Mammary epithelial cell (primary cell): ENCODE results near the gene ASIC1.

ENCODE experiments used
- EZH2 ChIP-seq: IDR thresholded peaks from 2 replicates; pipeline ENCODE4 v1.6.1; 2012; ENCODE audit warnings: low read length, inconsistent platforms, borderline replicate concordance
- TF ChIP-seq, protein P1 (sequence below), 2 donors: IDR thresholded peaks in 1 of 2; conservative IDR thresholded peaks in 1 of 2; 2 replicates each; pipeline ENCODE4 v1.5.1; 2011 to 2012; ENCODE audit warnings: inconsistent platforms in 2 of 2, low read length in 2 of 2, mild to moderate bottlenecking in 2 of 2, control low read depth in 1 of 2, low read depth in 1 of 2; ENCODE audit not compliant: insufficient read depth in 1 of 2; ENCODE audit errors: extremely low read depth in 1 of 2

DNA sequence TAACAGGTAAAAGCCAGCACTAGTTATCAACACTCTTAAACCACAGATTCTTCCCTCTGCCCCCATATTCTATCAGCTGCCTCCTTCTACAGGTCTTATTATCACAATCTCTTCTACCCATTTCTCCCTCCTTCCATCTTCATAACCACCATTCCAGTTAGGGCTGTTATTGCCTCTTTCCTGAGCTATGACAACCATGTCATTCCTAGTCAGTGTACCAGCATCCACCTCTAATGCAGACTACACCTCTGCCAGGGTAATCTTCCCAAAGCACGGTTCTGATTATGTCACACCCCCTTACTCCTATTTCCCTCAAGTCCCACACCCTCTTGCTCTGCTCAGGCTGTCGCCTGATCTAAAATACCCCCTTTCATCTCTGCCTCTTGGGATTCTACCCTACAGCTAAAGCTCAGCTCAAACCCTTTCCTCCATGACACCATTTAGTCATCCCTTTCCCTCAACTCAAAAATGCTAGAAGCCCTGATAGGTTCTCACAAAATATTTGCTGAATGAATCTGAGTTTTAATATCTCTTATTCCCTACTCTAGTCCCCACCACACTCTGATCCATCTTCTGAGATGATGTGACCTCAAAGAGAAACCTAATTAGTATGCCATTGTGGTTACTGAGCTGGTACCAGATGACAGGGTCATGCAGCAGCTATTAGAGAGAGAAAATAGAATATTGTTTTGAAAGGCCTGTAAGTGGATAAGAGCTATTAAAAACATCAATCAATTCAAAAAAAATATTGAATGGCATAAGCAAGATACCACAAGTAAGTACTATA, 43.8 kb upstream of the ASIC1 start:
- TF ChIP-seq, protein P1, sequence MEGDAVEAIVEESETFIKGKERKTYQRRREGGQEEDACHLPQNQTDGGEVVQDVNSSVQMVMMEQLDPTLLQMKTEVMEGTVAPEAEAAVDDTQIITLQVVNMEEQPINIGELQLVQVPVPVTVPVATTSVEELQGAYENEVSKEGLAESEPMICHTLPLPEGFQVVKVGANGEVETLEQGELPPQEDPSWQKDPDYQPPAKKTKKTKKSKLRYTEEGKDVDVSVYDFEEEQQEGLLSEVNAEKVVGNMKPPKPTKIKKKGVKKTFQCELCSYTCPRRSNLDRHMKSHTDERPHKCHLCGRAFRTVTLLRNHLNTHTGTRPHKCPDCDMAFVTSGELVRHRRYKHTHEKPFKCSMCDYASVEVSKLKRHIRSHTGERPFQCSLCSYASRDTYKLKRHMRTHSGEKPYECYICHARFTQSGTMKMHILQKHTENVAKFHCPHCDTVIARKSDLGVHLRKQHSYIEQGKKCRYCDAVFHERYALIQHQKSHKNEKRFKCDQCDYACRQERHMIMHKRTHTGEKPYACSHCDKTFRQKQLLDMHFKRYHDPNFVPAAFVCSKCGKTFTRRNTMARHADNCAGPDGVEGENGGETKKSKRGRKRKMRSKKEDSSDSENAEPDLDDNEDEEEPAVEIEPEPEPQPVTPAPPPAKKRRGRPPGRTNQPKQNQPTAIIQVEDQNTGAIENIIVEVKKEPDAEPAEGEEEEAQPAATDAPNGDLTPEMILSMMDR (conservative IDR thresholded peaks at IDR 0.05 in 1 of 2, IDR thresholded peaks at IDR 0.05 in 1 of 2; ENCODE audit: extremely low read depth in 1 of 2, insufficient read depth in 1 of 2, low read depth in 1 of 2, low read length in 2 of 2) = no peak
- TF ChIP-seq EZH2 = no peak
